Activated CD4-positive, alpha-beta T cell treated with anti-CD3 and anti-CD28 coated beads for 36 hours (primary cell): ENCODE measurements around the gene ZC3H18. TPM values are rescaled to one million over a fixed set of nuclear protein-coding genes. Genes with fewer than 3 reads are reported as not detected.
A peak's percentile ranks its signal among the peaks of the same experiment; 100 is the strongest.

ENCODE experiments used
- ATAC-seq: fragments of 200-7000 bp; cut with Tn5 transposase; one replicate; pipeline ENCODE4 v1.10.0; 2021; ENCODE audit warnings: mild to moderate bottlenecking, moderate library complexity
- CTCF ChIA-PET: fragments of 350-600 bp; sonication (Branson Sonifier 250); formaldehyde crosslinking; loops from one replicate; lab custom pipeline; 2021; ENCODE audit warnings: antibody characterized with exemption; lab: Charles Lee
- POLR2A ChIA-PET: fragments of 350-600 bp; sonication (Branson Sonifier 250); formaldehyde crosslinking; loops from one replicate; lab custom pipeline; 2021; ENCODE audit warnings: antibody characterized with exemption, inconsistent platforms; lab: Charles Lee
- DNase-seq: peaks from one replicate; pipeline ENCODE4 v3.0.0-alpha.2; 2020
- H3K27ac Mint-ChIP-seq: one replicate; pipeline ENCODE4 v1.8.0; 2021; ENCODE audit warnings: mixed read lengths
- H3K27me3 Mint-ChIP-seq: one replicate; pipeline ENCODE4 v1.8.0; 2021; ENCODE audit warnings: mixed read lengths
- H3K36me3 Mint-ChIP-seq: one replicate; pipeline ENCODE4 v1.8.0; 2021; ENCODE audit warnings: low read depth, mixed read lengths
- H3K4me1 Mint-ChIP-seq: one replicate; pipeline ENCODE4 v1.8.0; 2021; ENCODE audit warnings: mixed read lengths
- H3K4me3 Mint-ChIP-seq: one replicate; pipeline ENCODE4 v1.8.0; 2021; ENCODE audit warnings: mild to moderate bottlenecking, moderate library complexity, mixed read lengths
- H3K9me3 Mint-ChIP-seq: one replicate; pipeline ENCODE4 v1.8.0; 2021; ENCODE audit warnings: low read depth, mixed read lengths
- intact Hi-C, 2 experiments: fragments of 100-400 bp; cut with DNase I in 1 of 2; cut with micrococcal nuclease in 1 of 2; formaldehyde crosslinking; loops; one replicate each; pipeline versions ENCODE4 v1.14.2 to v1.15.1; 2022 to 2024; cut with DNase I, micrococcal nuclease
- total RNA-seq, 2 experiments: library from RNA; stranded (reverse); gene quantifications; one replicate each; pipeline ENCODE4 v1.2.3, GENCODE V29; 2021

ZC3H18 gene
- total RNA-seq, 2 experiments from 2014 or later: 70.0 to 76.4 TPM

DNA sequence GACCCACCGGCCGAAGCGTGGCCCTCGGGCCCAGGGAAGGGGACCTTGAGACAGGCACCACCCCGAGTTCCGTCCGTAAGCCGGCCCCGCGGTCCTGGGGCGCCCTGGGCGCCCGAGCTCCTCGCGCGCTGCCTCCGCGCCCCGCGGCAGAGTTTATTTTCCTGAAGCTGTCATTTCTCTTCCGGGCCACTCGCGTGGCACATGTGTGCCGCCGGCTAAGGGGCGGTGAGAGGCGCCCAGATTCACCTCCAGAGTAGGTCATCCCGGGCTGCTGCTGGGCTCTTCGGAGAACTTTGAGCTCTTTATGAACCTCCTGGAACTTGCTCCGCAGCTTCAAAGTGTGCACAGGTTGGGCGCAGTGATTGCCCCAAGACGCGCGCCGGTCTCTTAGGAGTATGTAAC, 489 bp downstream of the ZC3H18 start:
- H3K27me3 Mint-ChIP-seq: no peaks in the 10 kb centered on the region
- peak overlapping the region; percentile 88 for H3K4me3 Mint-ChIP-seq
- POLR2A ChIA-PET: interaction anchor here (0.6 to 1.7 kb wide), 6 partner anchors 7 to 620 kb away, joined by 3 to 10 read pairs (median 4); partner anchors contain the start of genes BANP and ZFPM1
- H3K36me3 Mint-ChIP-seq: peaks cover 20% of the 10 kb centered on the region
- ATAC-seq: peak; percentile 33
- peak; percentile 63 for DNase-seq
- CTCF ChIA-PET: interaction anchor here (0.6 to 1.8 kb wide), 5 partner anchors 9 to 614 kb away, joined by 3 to 10 read pairs (median 4); no protein-coding TSS in a partner anchor
- intact Hi-C loops: loop anchor here (1.0 to 10.0 kb wide), 18 partner anchors 36 to 1302 kb away; partner anchors contain the start of genes BANP (in 2 of the 2), CTU2 (in 2 of the 2), RNF166 (in 2 of the 2) and CDH15 (in 1 of the 2)
- peak overlapping the region; percentile 67 for H3K27ac Mint-ChIP-seq
- no peaks in the 10 kb centered on the region for H3K9me3 Mint-ChIP-seq
- H3K4me1 Mint-ChIP-seq: peaks cover 44% of the 10 kb centered on the region

DNA sequence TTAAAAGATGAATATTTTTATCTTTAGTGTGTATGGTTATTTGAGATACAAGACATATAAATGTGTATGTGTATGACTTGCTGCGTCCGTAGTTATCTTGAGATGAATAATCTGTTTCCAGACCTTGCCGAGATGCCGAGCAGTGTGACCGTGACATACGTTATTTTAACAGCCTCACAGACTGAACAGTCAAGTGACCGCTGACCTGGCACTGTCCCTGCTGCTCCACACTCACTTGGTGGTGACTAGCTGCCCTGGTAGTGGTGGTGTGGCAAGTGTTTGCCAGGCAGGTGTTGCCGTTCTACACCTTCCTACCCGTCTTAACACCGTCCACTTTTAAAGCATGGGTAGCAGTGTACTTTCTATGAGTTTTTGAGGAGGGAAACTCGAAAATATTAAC, 5.0 kb downstream of the ZC3H18 start:
- POLR2A ChIA-PET: no interaction called here
- no peak for ATAC-seq
- Mint-ChIP-seq H3K36me3 (peaks cover 50% of the 10 kb centered on the region), H3K4me1 (peaks cover 55% of the 10 kb centered on the region), H3K9me3 (no peaks in the 10 kb centered on the region), H3K27me3 (no peaks in the 10 kb centered on the region), H3K27ac (no peak overlapping the region), H3K4me3 (no peak overlapping the region)
- CTCF ChIA-PET: no interaction called here
- no peak for DNase-seq
- intact Hi-C loops: loop anchor here (10.0 kb wide), 2 partner anchors 620 to 640 kb away; partner anchors contain the start of genes BANP (in 1 of the 2) and ZNF778 (in 1 of the 2)

DNA sequence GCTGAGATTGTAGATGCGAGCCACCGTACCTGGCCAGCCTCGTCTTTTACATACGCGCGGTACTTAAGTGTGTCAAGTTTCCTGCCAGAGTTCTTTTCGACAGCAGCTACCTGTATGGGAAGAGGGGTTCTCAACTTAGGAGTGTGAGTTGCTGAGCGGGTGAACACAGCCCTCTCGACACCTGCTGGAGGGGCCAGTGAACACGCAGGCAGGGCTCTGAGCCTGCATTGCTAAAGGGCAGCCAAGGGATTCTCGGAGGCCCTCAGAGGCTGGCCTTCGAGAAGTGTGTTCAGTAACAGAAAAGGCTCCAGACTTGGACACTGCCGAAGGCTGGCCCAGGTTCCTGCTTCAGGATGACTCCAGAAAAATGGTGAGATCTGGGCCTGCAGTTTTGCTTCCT, 6.1 kb downstream of the ZC3H18 start:
- Mint-ChIP-seq H3K4me1 (peaks cover 57% of the 10 kb centered on the region), H3K36me3 (peaks cover 57% of the 10 kb centered on the region), H3K9me3 (no peaks in the 10 kb centered on the region), H3K4me3 (no peak overlapping the region), H3K27ac (no peak overlapping the region), H3K27me3 (no peaks in the 10 kb centered on the region)
- CTCF ChIA-PET: no interaction called here
- ATAC-seq: no peak
- POLR2A ChIA-PET: no interaction called here
- intact Hi-C loops: loop anchor here (10.0 kb wide), 2 partner anchors 622 to 638 kb away; partner anchors contain the start of genes BANP (in 1 of the 2) and ZNF778 (in 1 of the 2)
- no peak for DNase-seq

DNA sequence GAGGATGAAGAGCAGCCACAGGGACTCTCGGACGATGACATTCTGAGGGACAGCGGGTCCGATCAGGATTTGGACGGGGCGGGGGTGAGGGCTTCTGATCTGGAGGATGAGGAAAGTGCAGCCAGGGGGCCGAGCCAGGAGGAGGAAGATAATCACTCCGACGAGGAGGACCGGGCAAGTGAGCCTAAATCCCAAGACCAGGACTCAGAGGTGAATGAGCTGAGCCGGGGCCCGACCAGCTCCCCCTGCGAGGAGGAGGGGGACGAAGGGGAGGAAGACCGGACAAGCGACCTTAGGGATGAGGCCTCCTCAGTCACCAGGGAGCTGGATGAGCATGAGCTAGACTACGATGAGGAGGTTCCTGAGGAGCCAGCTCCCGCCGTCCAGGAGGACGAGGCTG, 7.0 kb downstream of the ZC3H18 start:
- Mint-ChIP-seq H3K27ac (peak overlapping the region; percentile 58), H3K27me3 (no peaks in the 10 kb centered on the region), H3K9me3 (no peaks in the 10 kb centered on the region), H3K4me3 (no peak overlapping the region), H3K4me1 (peaks cover 48% of the 10 kb centered on the region), H3K36me3 (peaks cover 56% of the 10 kb centered on the region)
- intact Hi-C loops: loop anchor here (10.0 kb wide), 2 partner anchors 622 to 638 kb away; partner anchors contain the start of genes BANP (in 1 of the 2) and ZNF778 (in 1 of the 2)
- POLR2A ChIA-PET: interaction anchor here (0.6 kb wide), 1 partner anchor 670 kb away, joined by 6 read pairs; no protein-coding TSS in a partner anchor
- ATAC-seq (no peak), DNase-seq (no peak)
- CTCF ChIA-PET: no interaction called here

DNA sequence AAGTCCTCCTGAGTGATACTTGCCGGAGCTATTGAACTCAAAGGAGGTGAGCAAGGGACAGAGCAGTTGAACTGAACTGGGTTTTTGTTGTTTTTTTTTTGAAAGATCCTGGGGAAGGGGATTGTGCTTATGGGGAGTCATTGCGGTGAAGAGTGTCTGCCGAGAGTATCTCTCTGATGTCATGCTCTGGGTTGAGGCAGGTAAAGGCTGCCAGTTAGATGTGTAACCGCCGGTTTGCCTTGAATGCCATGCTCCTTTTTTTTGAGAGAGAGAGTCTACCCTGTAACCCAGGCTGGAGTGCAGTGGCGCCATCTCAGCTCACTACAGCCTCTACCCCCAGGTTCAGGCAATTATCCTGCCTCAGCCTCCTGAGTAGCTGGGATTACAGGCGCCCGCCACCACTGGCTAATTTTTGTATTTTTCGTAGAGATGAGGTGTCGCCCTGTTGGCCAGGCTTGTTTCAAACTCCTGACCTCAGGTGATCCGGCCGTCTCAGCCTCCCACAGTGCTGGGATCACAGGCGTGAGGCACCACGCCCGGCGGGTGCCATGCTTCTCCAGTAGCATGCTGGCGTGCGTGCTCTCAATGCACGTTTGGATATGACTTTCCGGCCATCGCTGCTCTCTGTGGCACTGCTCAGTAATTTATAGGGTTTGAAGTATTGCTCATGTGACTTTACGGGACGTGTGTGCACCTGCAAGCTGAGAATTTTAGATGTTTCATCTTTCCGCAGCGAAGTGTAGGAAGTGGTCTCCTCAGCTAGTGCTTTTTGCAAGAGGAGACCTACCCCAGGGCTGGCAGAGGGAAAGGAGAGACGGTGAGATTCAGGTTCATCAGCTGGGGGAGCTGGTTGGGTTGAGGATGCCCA, 8.5 kb downstream of the ZC3H18 start:
- POLR2A ChIA-PET: interaction anchor here (0.6 to 0.7 kb wide), 2 partner anchors 8 to 24 kb away, joined by 3 to 10 read pairs; partner anchors contain the start of gene ZC3H18
- H3K9me3 Mint-ChIP-seq: no peaks in the 10 kb centered on the region
- intact Hi-C loops: loop anchor here (10.0 kb wide), 2 partner anchors 624 to 636 kb away; partner anchors contain the start of genes BANP (in 1 of the 2) and ZNF778 (in 1 of the 2)
- ATAC-seq: peak; percentile 50
- DNase-seq: peak; percentile 36
- CTCF ChIA-PET: no interaction called here
- no peaks in the 10 kb centered on the region for H3K27me3 Mint-ChIP-seq
- H3K36me3 Mint-ChIP-seq: peaks cover 48% of the 10 kb centered on the region
- peak overlapping the region; percentile 72 for H3K27ac Mint-ChIP-seq
- H3K4me1 Mint-ChIP-seq: peaks cover 46% of the 10 kb centered on the region
- no peak overlapping the region for H3K4me3 Mint-ChIP-seq

DNA sequence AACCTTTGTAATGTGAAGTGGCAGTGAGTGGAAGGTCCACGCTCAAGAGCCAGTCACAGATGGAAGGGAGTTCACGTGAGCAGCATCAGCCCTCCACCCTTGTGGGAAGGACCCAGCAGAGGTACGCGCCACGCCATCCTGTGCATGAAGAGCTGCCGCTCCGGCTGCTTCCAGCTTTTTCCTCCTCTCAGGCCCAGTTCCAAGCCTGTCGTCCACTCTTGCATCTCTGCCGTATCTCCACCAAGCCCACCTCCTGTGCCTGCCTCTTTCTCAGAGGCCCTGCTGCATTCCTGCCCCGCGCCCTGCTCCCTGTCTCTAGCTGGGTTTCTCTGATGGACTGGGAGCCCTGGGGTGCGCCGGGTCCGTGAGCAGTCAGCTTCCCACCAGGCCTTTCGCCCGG, 10.2 kb downstream of the ZC3H18 start:
- Mint-ChIP-seq H3K4me1 (peaks cover 50% of the 10 kb centered on the region), H3K36me3 (peaks cover 46% of the 10 kb centered on the region), H3K27me3 (no peaks in the 10 kb centered on the region), H3K27ac (no peak overlapping the region), H3K9me3 (no peaks in the 10 kb centered on the region), H3K4me3 (no peak overlapping the region)
- no peak for ATAC-seq
- CTCF ChIA-PET: no interaction called here
- intact Hi-C loops: loop anchor here in 1 of 2 experiments (5.0 kb wide), 1 partner anchor 42 kb away; no protein-coding TSS in a partner anchor
- POLR2A ChIA-PET: interaction anchor here (0.5 kb wide), 1 partner anchor 9 kb away, joined by 6 read pairs; no protein-coding TSS in a partner anchor
- DNase-seq: no peak

DNA sequence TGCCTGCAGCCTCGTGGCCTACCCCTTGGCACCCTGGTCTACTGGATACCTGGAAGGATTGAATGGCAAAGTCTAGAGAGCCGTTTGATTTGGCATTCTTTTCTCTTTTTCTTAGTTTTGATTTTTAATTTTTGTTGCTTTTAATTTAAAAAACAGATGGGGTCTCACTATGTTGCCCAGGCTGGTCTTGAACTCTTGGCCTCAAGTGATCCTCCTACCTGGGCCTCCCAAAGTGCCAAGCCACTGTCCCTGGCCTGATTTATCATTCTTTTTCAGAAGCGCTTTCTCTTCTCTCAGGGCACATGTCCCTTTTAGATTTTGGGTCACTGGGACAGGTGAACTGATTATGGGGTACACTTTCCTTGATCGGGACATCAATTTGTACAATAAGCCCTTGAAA, 10.8 kb downstream of the ZC3H18 start:
- no peak for ATAC-seq
- intact Hi-C loops: loop anchor here in 1 of 2 experiments (5.0 kb wide), 1 partner anchor 41 kb away; no protein-coding TSS in a partner anchor
- Mint-ChIP-seq H3K27me3 (no peaks in the 10 kb centered on the region), H3K36me3 (peaks cover 50% of the 10 kb centered on the region), H3K4me3 (no peak overlapping the region), H3K4me1 (peaks cover 55% of the 10 kb centered on the region), H3K27ac (no peak overlapping the region), H3K9me3 (no peaks in the 10 kb centered on the region)
- CTCF ChIA-PET: no interaction called here
- no peak for DNase-seq
- POLR2A ChIA-PET: no interaction called here

DNA sequence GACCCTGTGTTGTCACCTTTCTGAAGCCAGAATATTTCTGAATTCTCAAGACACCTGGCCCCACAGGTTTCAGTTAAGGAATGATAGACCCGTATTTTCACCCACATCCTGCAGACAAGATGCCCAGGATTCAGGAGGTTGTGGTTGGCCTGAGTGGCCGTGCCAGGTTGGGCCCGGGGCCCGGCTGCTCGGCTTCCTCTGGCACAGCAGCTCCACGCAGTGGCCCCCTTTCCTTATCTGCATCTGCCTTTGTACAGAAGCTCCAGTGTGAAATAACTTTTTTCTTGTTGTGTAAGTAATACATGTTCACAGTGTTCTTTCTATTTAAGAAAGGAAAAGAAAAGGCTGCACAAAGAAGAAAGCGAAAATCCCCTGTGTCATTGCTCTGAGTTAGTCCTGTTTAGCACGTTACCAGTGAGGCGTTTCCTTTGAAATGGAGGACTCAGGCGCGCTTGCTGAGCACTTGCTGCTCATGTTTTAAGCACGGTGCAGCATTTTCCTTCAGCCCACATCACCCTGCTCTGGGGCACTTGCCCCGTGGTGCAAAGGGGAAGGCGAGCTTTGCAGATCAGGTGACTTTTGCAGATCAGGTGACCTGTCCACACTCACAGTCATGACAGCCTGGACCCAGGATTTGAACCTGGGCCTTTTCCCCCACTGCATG, 12.8 kb downstream of the ZC3H18 start:
- intact Hi-C loops: loop anchor here in 1 of 2 experiments (5.0 kb wide), 1 partner anchor 39 kb away; no protein-coding TSS in a partner anchor
- peaks cover 46% of the 10 kb centered on the region for H3K36me3 Mint-ChIP-seq
- ChIA-PET POLR2A (no interaction called here), CTCF (interaction anchor here (0.8 kb wide), 1 partner anchor 28 kb away, joined by 3 read pairs; no protein-coding TSS in a partner anchor)
- H3K9me3 Mint-ChIP-seq: no peaks in the 10 kb centered on the region
- DNase-seq: peak; percentile 27
- H3K4me3 Mint-ChIP-seq: no peak overlapping the region
- H3K4me1 Mint-ChIP-seq: peaks cover 49% of the 10 kb centered on the region
- no peak overlapping the region for H3K27ac Mint-ChIP-seq
- peak; percentile 42 for ATAC-seq
- no peaks in the 10 kb centered on the region for H3K27me3 Mint-ChIP-seq

DNA sequence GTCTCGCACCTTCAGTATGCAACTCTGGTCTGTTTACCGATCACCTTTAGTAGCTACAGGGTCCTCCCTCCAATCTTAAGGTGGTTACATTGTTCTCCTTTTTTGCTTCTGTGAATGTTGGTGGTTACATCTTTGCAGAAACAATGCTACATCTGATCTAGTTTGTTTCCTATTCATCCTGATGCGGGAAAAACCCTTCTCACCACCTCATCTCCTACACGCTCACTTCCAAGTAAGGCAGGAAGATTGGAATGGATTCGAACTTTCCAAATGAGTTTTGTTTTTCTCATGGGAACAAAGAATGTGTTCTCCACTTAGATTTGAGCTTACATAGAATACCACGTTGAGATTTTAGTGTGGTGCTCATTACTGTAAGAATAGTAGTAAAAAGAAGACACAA, 14.5 kb downstream of the ZC3H18 start:
- no peak overlapping the region for H3K4me3 Mint-ChIP-seq
- ATAC-seq: no peak
- H3K36me3 Mint-ChIP-seq: peaks cover 51% of the 10 kb centered on the region
- peaks cover 52% of the 10 kb centered on the region for H3K4me1 Mint-ChIP-seq
- no peaks in the 10 kb centered on the region for H3K27me3 Mint-ChIP-seq
- no peak for DNase-seq
- peak overlapping the region; percentile 35 for H3K27ac Mint-ChIP-seq
- ChIA-PET POLR2A (no interaction called here), CTCF (interaction anchor here (0.7 to 1.0 kb wide), 2 partner anchors 100 to 736 kb away, joined by 3 read pairs; no protein-coding TSS in a partner anchor)
- intact Hi-C loops: loop anchor here in 1 of 2 experiments (5.0 kb wide), 1 partner anchor 38 kb away; no protein-coding TSS in a partner anchor
- H3K9me3 Mint-ChIP-seq: no peaks in the 10 kb centered on the region

DNA sequence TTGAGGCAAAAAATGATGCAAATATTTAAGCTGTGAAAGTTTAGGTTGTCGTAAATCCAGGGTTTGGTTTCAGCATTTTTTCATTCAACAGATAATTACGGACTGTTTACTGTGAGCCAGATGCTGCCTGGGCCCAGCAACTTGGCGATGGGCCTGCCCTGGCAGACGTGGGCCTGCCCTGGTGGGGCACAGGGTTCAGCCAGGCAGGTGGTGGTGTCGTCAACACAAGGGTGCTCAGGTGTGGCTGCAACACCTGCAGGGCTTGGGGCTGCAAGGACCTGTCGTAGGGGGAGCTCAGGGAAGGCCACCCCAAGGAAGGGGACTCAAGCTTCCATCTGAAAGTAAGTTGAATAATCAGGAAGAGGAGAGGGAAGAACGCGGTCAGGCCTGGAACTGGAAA, 15.1 kb downstream of the ZC3H18 start:
- DNase-seq (no peak), ATAC-seq (no peak)
- Mint-ChIP-seq H3K36me3 (peaks cover 52% of the 10 kb centered on the region), H3K9me3 (no peaks in the 10 kb centered on the region), H3K27me3 (no peaks in the 10 kb centered on the region), H3K4me3 (no peak overlapping the region), H3K27ac (peak overlapping the region; percentile 45), H3K4me1 (peaks cover 51% of the 10 kb centered on the region)
- ChIA-PET POLR2A (no interaction called here), CTCF (interaction anchor here (0.7 to 1.2 kb wide), 3 partner anchors 24 to 736 kb away, joined by 3 read pairs; no protein-coding TSS in a partner anchor)
- intact Hi-C loops: no loop called here
